Measurements from ENCODE around the gene PIP5K1C.
"Not testable (repeated sequence)": the region's sequence is repeated elsewhere in the genome, so short reads cannot be mapped to it uniquely, and the experiment has no call there.

PIP5K1C gene

GRCh38 chr19:3589949-3590348 lies 110.3 kb downstream of the PIP5K1C start:
- in situ Hi-C loops (cut with HindIII; ENCODE audit: low sequenced_read_pairs) = no loop called here
- no peak for TF ChIP-seq CTCF (IDR thresholded peaks at IDR 0.05; ENCODE audit: low read depth, low read length)
- H3K4me3 ChIP-seq (ENCODE audit: low read depth, low read length) = no peak overlapping the region
- no peak for DNase-seq (ENCODE audit: low read depth, low spot score)

- in situ Hi-C loops (cut with HindIII; ENCODE audit: low sequenced_read_pairs) = no loop called here
- no peak for DNase-seq (ENCODE audit: low read depth, low spot score)
- no peak for TF ChIP-seq CTCF (IDR thresholded peaks at IDR 0.05; ENCODE audit: low read depth, low read length)
- H3K4me3 ChIP-seq (ENCODE audit: low read depth, low read length) = no peak overlapping the region
Observed at GRCh38 chr19:3589439-3589838, 110.8 kb downstream of the PIP5K1C start.

GRCh38 chr19:3586707-3587346 lies 113.4 kb downstream of the PIP5K1C start:
- no peak overlapping the region for H3K4me3 ChIP-seq (ENCODE audit: low read depth, low read length)
- TF ChIP-seq CTCF (IDR thresholded peaks at IDR 0.05; ENCODE audit: low read depth, low read length) = no peak

GRCh38 chr19:3586127-3586626 lies 114.1 kb downstream of the PIP5K1C start:
- peak overlapping the region; percentile 36 for H3K4me3 ChIP-seq (ENCODE audit: low read depth, low read length)
- in situ Hi-C loops (cut with HindIII; ENCODE audit: low sequenced_read_pairs) = no loop called here
- DNase-seq (ENCODE audit: low read depth, low spot score) = no peak
- peak; percentile 57 for TF ChIP-seq CTCF (IDR thresholded peaks at IDR 0.05; ENCODE audit: low read depth, low read length)

More at GRCh38 chr19:3586707-3587346, 113.4 kb downstream of the PIP5K1C start:
- in situ Hi-C loops (cut with HindIII; ENCODE audit: low sequenced_read_pairs) = no loop called here
- no peak for DNase-seq (ENCODE audit: low read depth, low spot score)

- no peak for TF ChIP-seq CTCF (IDR thresholded peaks at IDR 0.05; ENCODE audit: low read depth, low read length)
- H3K4me3 ChIP-seq (ENCODE audit: low read depth, low read length) = peak within 1 kb of the TSS; percentile 36
- in situ Hi-C loops (cut with HindIII; ENCODE audit: low sequenced_read_pairs) = no loop called here
- no peak for DNase-seq (ENCODE audit: low read depth, low spot score)
Observed at GRCh38 chr19:3585301-3586126, 114.8 kb downstream of the PIP5K1C start, which contains the start of gene GIPC3. GIPC3 (plus strand) TSS chr19:3585478; CDS start chr19:3585598, 120 bp downstream.

- in situ Hi-C loops (cut with HindIII; ENCODE audit: low sequenced_read_pairs); H3K4me3 ChIP-seq (ENCODE audit: low read depth, low read length); DNase-seq (ENCODE audit: low read depth, low spot score): not testable (repeated sequence)
Observed at GRCh38 chr19:3584036-3584802, 116.0 kb downstream of the PIP5K1C start.

GRCh38 chr19:3581792-3582191 lies 118.5 kb downstream of the PIP5K1C start:
- DNase-seq (ENCODE audit: low read depth, low spot score); in situ Hi-C loops (cut with HindIII; ENCODE audit: low sequenced_read_pairs); H3K4me3 ChIP-seq (ENCODE audit: low read depth, low read length): not testable (repeated sequence)
